H9 (cell line): ENCODE results near the gene CPLANE1. TPM values are rescaled to one million over a fixed set of nuclear protein-coding genes. Genes with fewer than 3 reads are reported as not detected.

Experiments
- DNase-seq: peaks from one replicate; pipeline ENCODE4 v3.0.0-alpha.2; 2017
- H2AFZ ChIP-seq: one replicate; pipeline ENCODE4 v1.6.1; 2013; ENCODE audit warnings: mild to moderate bottlenecking, low read length, control low read depth, moderate library complexity
- H2AK5ac ChIP-seq: 2 replicates; pipeline ENCODE4 v1.6.1; 2013; ENCODE audit warnings: low read length, control low read depth, mixed read lengths; ENCODE audit not compliant: insufficient read length
- H2BK120ac ChIP-seq: one replicate; pipeline ENCODE4 v1.6.1; 2013; ENCODE audit warnings: low read depth, mild to moderate bottlenecking, low read length, control low read depth, inconsistent platforms; ENCODE audit not compliant: poor library complexity, severe bottlenecking
- H2BK12ac ChIP-seq: 2 replicates; pipeline ENCODE4 v1.6.1; 2013; ENCODE audit warnings: low read length, control low read depth, mixed read lengths, low read depth; ENCODE audit not compliant: insufficient read length
- H2BK15ac ChIP-seq: 2 replicates; pipeline ENCODE4 v1.6.1; 2013; ENCODE audit warnings: low read depth, low read length, control low read depth
- H2BK20ac ChIP-seq: one replicate; pipeline ENCODE4 v1.6.1; 2013; ENCODE audit warnings: low read depth, mild to moderate bottlenecking, low read length, control low read depth, inconsistent platforms; ENCODE audit not compliant: poor library complexity, severe bottlenecking
- H2BK5ac ChIP-seq: 2 replicates; pipeline ENCODE4 v1.6.1; 2013; ENCODE audit warnings: low read length, control low read depth, mixed read lengths; ENCODE audit not compliant: insufficient read length
- H3K14ac ChIP-seq: 2 replicates; pipeline ENCODE4 v1.6.1; 2013; ENCODE audit warnings: low read length, control low read depth; ENCODE audit not compliant: insufficient read depth
- H3K18ac ChIP-seq: 2 replicates; pipeline ENCODE4 v1.6.1; 2013; ENCODE audit warnings: low read depth, mild to moderate bottlenecking, mixed read lengths, low read length, control low read depth; ENCODE audit not compliant: insufficient read length
- H3K23ac ChIP-seq: 2 replicates; pipeline ENCODE4 v1.6.1; 2013; ENCODE audit warnings: low read length, control low read depth, mixed read lengths, low read depth; ENCODE audit not compliant: insufficient read length
- H3K23me2 ChIP-seq: 2 replicates; pipeline ENCODE4 v1.6.1; 2013; ENCODE audit warnings: low read depth, mild to moderate bottlenecking, mixed read lengths, low read length, control low read depth; ENCODE audit not compliant: insufficient read length, poor library complexity, severe bottlenecking
- H3K27ac ChIP-seq: 2 replicates; pipeline ENCODE4 v1.5.1; 2013; ENCODE audit warnings: low read length, control low read depth, mixed read lengths, low read depth; ENCODE audit not compliant: insufficient read length
- H3K27me3 ChIP-seq: 2 replicates; pipeline ENCODE4 v1.6.1; 2013; ENCODE audit warnings: low read length, control low read depth, inconsistent platforms; ENCODE audit not compliant: insufficient read depth
- H3K4ac ChIP-seq: 2 replicates; pipeline ENCODE4 v1.6.1; 2013; ENCODE audit warnings: low read depth, mild to moderate bottlenecking, control low read depth, inconsistent platforms, low read length, moderate library complexity
- H3K4me1 ChIP-seq: 2 replicates; pipeline ENCODE4 v1.6.1; 2013; ENCODE audit warnings: low read length, control low read depth, inconsistent platforms; ENCODE audit not compliant: insufficient read depth
- H3K4me2 ChIP-seq: 2 replicates; pipeline ENCODE4 v1.6.1; 2013; ENCODE audit warnings: low read length, control low read depth, mixed read lengths; ENCODE audit not compliant: insufficient read length, insufficient read depth
- H3K56ac ChIP-seq: 2 replicates; pipeline ENCODE4 v1.6.1; 2013; ENCODE audit warnings: low read depth, mild to moderate bottlenecking, mixed read lengths, low read length, control low read depth; ENCODE audit not compliant: insufficient read length
- H3K79me1 ChIP-seq: 2 replicates; pipeline ENCODE4 v1.6.1; 2013; ENCODE audit warnings: low read depth, mild to moderate bottlenecking, moderate library complexity, low read length, control low read depth, inconsistent platforms; ENCODE audit not compliant: insufficient read depth, poor library complexity, severe bottlenecking
- H3K79me2 ChIP-seq: 2 replicates; pipeline ENCODE4 v1.6.1; 2013; ENCODE audit warnings: low read length, control low read depth, inconsistent platforms; ENCODE audit not compliant: insufficient read depth
- H3K9ac ChIP-seq: 2 replicates; pipeline ENCODE4 v1.6.1; 2013; ENCODE audit warnings: low read length, control low read depth, mixed read lengths; ENCODE audit not compliant: insufficient read length; ENCODE audit errors: extremely low read depth
- H3K9me3 ChIP-seq: one replicate; pipeline ENCODE4 v1.6.1; 2013; ENCODE audit warnings: low read depth, low read length, inconsistent platforms; ENCODE audit not compliant: control insufficient read depth
- H3T11ph ChIP-seq: one replicate; pipeline ENCODE4 v1.6.1; 2013; ENCODE audit warnings: mild to moderate bottlenecking, low read length, control low read depth, inconsistent platforms
- H4K20me1 ChIP-seq: one replicate; pipeline ENCODE4 v1.6.1; 2013; ENCODE audit not compliant: control insufficient read depth, insufficient read length, insufficient read depth
- H4K5ac ChIP-seq: 2 replicates; pipeline ENCODE4 v1.6.1; 2013; ENCODE audit warnings: low read depth, mild to moderate bottlenecking, mixed read lengths, low read length, control low read depth; ENCODE audit not compliant: insufficient read length
- H4K8ac ChIP-seq: replicated peaks from 2 replicates; pipeline ENCODE4 v1.6.1; 2013; ENCODE audit warnings: low read length, control low read depth, mixed read lengths, low read depth; ENCODE audit not compliant: insufficient read length
- H4K91ac ChIP-seq: 2 replicates; pipeline ENCODE4 v1.6.1; 2013; ENCODE audit warnings: low read depth, mild to moderate bottlenecking, moderate library complexity, mixed read lengths, low read length, control low read depth; ENCODE audit not compliant: insufficient read length
- H3K27ac Mint-ChIP-seq, 3 experiments: 2 replicates in 2 of 3; 3 replicates in 1 of 3; pipeline ENCODE4 v1.8.0; 2020 to 2021; ENCODE audit warnings: mixed read lengths in 3 of 3, mild to moderate bottlenecking in 1 of 3, moderate library complexity in 1 of 3
- H3K27me3 Mint-ChIP-seq: 2 replicates; pipeline ENCODE4 v1.8.0; 2021; ENCODE audit warnings: low read depth, mild to moderate bottlenecking, moderate library complexity, mixed read lengths
- H3K36me3 Mint-ChIP-seq, 3 experiments: 2 replicates in 2 of 3; 3 replicates in 1 of 3; pipeline ENCODE4 v1.8.0; 2020 to 2021; ENCODE audit warnings: low read depth in 3 of 3, mixed read lengths in 3 of 3; ENCODE audit not compliant: insufficient read depth in 1 of 3
- H3K4me1 Mint-ChIP-seq, 2 experiments: 2 replicates each; pipeline ENCODE4 v1.8.0; 2020; ENCODE audit warnings: mixed read lengths in 2 of 2
- H3K4me3 Mint-ChIP-seq, 2 experiments: 2 replicates in 1 of 2; 3 replicates in 1 of 2; pipeline ENCODE4 v1.8.0; 2020 to 2021; ENCODE audit warnings: mild to moderate bottlenecking in 2 of 2, mixed read lengths in 2 of 2, moderate library complexity in 1 of 2
- H3K9me3 Mint-ChIP-seq, 2 experiments: 2 replicates in 1 of 2; 3 replicates in 1 of 2; pipeline ENCODE4 v1.8.0; 2020; ENCODE audit warnings: mild to moderate bottlenecking in 2 of 2, mixed read lengths in 2 of 2, moderate library complexity in 1 of 2
- CTCF ChIP-seq: fragments of 200-600 bp; sonication (generic); conservative IDR thresholded peaks from 3 replicates; pipeline ENCODE4 v1.8.0; 2021; ENCODE audit warnings: antibody characterized with exemption, mild to moderate bottlenecking
- WGBS: extraction: QIAGEN DNeasy Blood & Tissue Kit; methylation state at CpG from one replicate; pipeline ENCODE4 v1.1.7; 2013; ENCODE audit warnings: missing lambda C conversion rate, low lambda C conversion rate, mixed read lengths; ENCODE audit not compliant: insufficient read length; ENCODE audit errors: extremely low coverage; 5-methylcytosine and 5-hydroxymethylcytosine counted together
- total RNA-seq: library from RNA; stranded (reverse); gene quantifications from 2 replicates; pipeline ENCODE4 v1.2.1, GENCODE V29; 2021

Gene CPLANE1
- total RNA-seq, 1 experiment from 2014 or later: 11.6 TPM

GRCh38 chr5:37283214-37283820 is 34.1 kb upstream of the CPLANE1 start:
- H4K20me1 ChIP-seq: no peaks in the 10 kb centered on the region
- H3K4me1 ChIP-seq: no peaks in the 10 kb centered on the region
- H2AK5ac ChIP-seq: no peak overlapping the region
- H3K23me2 ChIP-seq: no peaks in the 10 kb centered on the region
- DNase-seq: no peak
- no peak for TF ChIP-seq CTCF
- H3K56ac ChIP-seq: no peak overlapping the region
- H3K9me3 Mint-ChIP-seq: peaks cover 66 to 78% of the 10 kb centered on the region in 2 experiments
- H2BK15ac ChIP-seq: no peak overlapping the region
- H3K27ac Mint-ChIP-seq: no peak overlapping the region
- no peak overlapping the region for H4K8ac ChIP-seq
- no peak overlapping the region for H3K4ac ChIP-seq
- no peaks in the 10 kb centered on the region for H3K79me1 ChIP-seq
- no peak overlapping the region for H3K4me2 ChIP-seq
- H3K14ac ChIP-seq: no peak overlapping the region
- no peak overlapping the region for H3K23ac ChIP-seq
- H3K27me3 ChIP-seq: no peaks in the 10 kb centered on the region
- no peak overlapping the region for H3K9ac ChIP-seq
- H2BK120ac ChIP-seq: no peak overlapping the region
- WGBS: no CpG with 5 or more reads among the region's 5 CpGs
- no peak overlapping the region for H3T11ph ChIP-seq
- H2BK20ac ChIP-seq: no peak overlapping the region
- H3K27ac ChIP-seq: no peak overlapping the region
- H2BK12ac ChIP-seq: no peak overlapping the region
- peaks cover 27 to 51% (median 47%) of the 10 kb centered on the region in 3 experiments for H3K36me3 Mint-ChIP-seq
- no peak overlapping the region for H2AFZ ChIP-seq
- no peaks in the 10 kb centered on the region for H3K4me1 Mint-ChIP-seq
- H3K27me3 Mint-ChIP-seq: peaks cover 4% of the 10 kb centered on the region
- H3K4me3 Mint-ChIP-seq: no peak overlapping the region
- no peak overlapping the region for H3K18ac ChIP-seq
- H2BK5ac ChIP-seq: no peak overlapping the region
- H3K9me3 ChIP-seq: peaks cover 32% of the 10 kb centered on the region
- no peak overlapping the region for H4K91ac ChIP-seq
- no peaks in the 10 kb centered on the region for H3K79me2 ChIP-seq
- no peak overlapping the region for H4K5ac ChIP-seq
